MCF 10A (cell line): ENCODE data around the gene CHRM5. TPM values are rescaled to one million over a fixed set of nuclear protein-coding genes. Genes with fewer than 3 reads are reported as not detected.

Experiments used
- BruUV-seq: library from RNA; stranded (reverse); fragments of 400-500 nt; replicated peaks from 2 replicates; lab custom pipeline; 2021; lab: Mats Ljungman, UMichigan
- CTCF ChIA-PET: fragments of 300-600 bp; sonication (Branson Sonifier 250); formaldehyde crosslinking; extraction: SDS; loops from one replicate; lab custom pipeline; 2021; ENCODE audit warnings: antibody characterized with exemption, inconsistent platforms; lab: Yijun Ruan, JAX
- POLR2A ChIA-PET: fragments of 300-600, 350-650 bp; sonication (Branson Sonifier 250); formaldehyde crosslinking; extraction: SDS; loops from one replicate; lab custom pipeline; 2020; ENCODE audit warnings: antibody characterized with exemption, inconsistent platforms; lab: Yijun Ruan, JAX
- DNase-seq: peaks from one replicate; pipeline ENCODE4 v3.0.0-alpha.2; 2018; ENCODE audit not compliant: unreplicated experiment
- H3K27ac Mint-ChIP-seq: one replicate; pipeline ENCODE4 v1.8.0; 2022; ENCODE audit warnings: mild to moderate bottlenecking, low read depth, mixed read lengths; ENCODE audit not compliant: unreplicated experiment
- H3K27me3 Mint-ChIP-seq: one replicate; pipeline ENCODE4 v1.8.0; 2022; ENCODE audit warnings: mixed read lengths; ENCODE audit not compliant: insufficient read depth, unreplicated experiment
- H3K36me3 Mint-ChIP-seq: one replicate; pipeline ENCODE4 v1.8.0; 2022; ENCODE audit warnings: mild to moderate bottlenecking, moderate library complexity, mixed read lengths; ENCODE audit not compliant: insufficient read depth, unreplicated experiment
- H3K4me1 Mint-ChIP-seq: one replicate; pipeline ENCODE4 v1.8.0; 2022; ENCODE audit warnings: mixed read lengths; ENCODE audit not compliant: insufficient read depth, unreplicated experiment
- H3K4me3 Mint-ChIP-seq: one replicate; pipeline ENCODE4 v1.8.0; 2022; ENCODE audit warnings: mild to moderate bottlenecking, moderate library complexity, mixed read lengths; ENCODE audit not compliant: unreplicated experiment
- H3K9me3 Mint-ChIP-seq: one replicate; pipeline ENCODE4 v1.8.0; 2022; ENCODE audit warnings: mixed read lengths; ENCODE audit not compliant: unreplicated experiment
- CTCF ChIP-seq: fragments of 200-600 bp; IDR thresholded peaks from one replicate; pipeline ENCODE4 v1.8.0; 2022; ENCODE audit warnings: antibody characterized with exemption, mild to moderate bottlenecking; ENCODE audit not compliant: unreplicated experiment
- intact Hi-C: fragments of 100-400 bp; cut with micrococcal nuclease; formaldehyde crosslinking; loops from 2 replicates; pipeline ENCODE4 v1.14.1; 2022
- total RNA-seq: library from RNA; stranded (reverse); gene quantifications from 2 replicates; pipeline ENCODE4 v1.2.3, GENCODE V29; 2022

Gene CHRM5
- total RNA-seq, 1 experiment from 2014 or later = not detected

GRCh38 chr15:34116620-34117019, 148.3 kb downstream of the CHRM5 start:
- Mint-ChIP-seq H3K9me3 (no peaks in the 10 kb centered on the region), H3K4me1 (no peaks in the 10 kb centered on the region), H3K4me3 (no peak overlapping the region), H3K27ac (no peak overlapping the region), H3K27me3 (no peaks in the 10 kb centered on the region), H3K36me3 (peaks cover 6% of the 10 kb centered on the region)
- no peak for TF ChIP-seq CTCF
- CTCF ChIA-PET = interaction anchor here (0.5 kb wide), 1 partner anchor 53 kb away, joined by 3 read pairs; no protein-coding TSS in a partner anchor
- BruUV-seq = no TSS peak
- intact Hi-C loops = no loop called here
- no peak for DNase-seq
- POLR2A ChIA-PET = interaction anchor here (1.0 kb wide), 1 partner anchor 16 kb away, joined by 3 read pairs; no protein-coding TSS in a partner anchor

Other genes with a start within 250 kb of the CHRM5 start
- gene AVEN, start 70.7 kb downstream of the CHRM5 start, total RNA-seq = 42.4 and 43.5 TPM in 2 replicates
- 98.2 and 134 TPM in 2 replicates for gene EMC7, start 133.4 kb downstream of the CHRM5 start, total RNA-seq
- gene PGBD4, start 133.6 kb downstream of the CHRM5 start, total RNA-seq = 2.4 and 2.6 TPM in 2 replicates
- gene KATNBL1, start 241.6 kb downstream of the CHRM5 start, total RNA-seq = 38.2 and 47.6 TPM in 2 replicates